NT2/D1 (cell line): Measurements from ENCODE around the gene METTL9.

Experiments used
- YY1 ChIP-seq: IDR thresholded peaks from 2 replicates; pipeline ENCODE4 v1.6.1; 2011; ENCODE audit not compliant: insufficient read length, insufficient read depth
- ZNF274 ChIP-seq: IDR thresholded peaks from 2 replicates; pipeline ENCODE4 v1.6.1; 2011; ENCODE audit warnings: mild to moderate bottlenecking, low read depth, low read length

- TF ChIP-seq ZNF274, result no peak
- no peak for TF ChIP-seq YY1
These were observed 101.9 kb downstream of the METTL9 start for GRCh38 chr16:21701271-21701670.
